HG03095 (cell line): ENCODE results near the gene ZNF385B.

ENCODE experiments used
- ATAC-seq: cut with Tn5 transposase; IDR thresholded peaks from one replicate; pipeline ENCODE4 v1.9.1; 2021; ENCODE audit warnings: moderate library complexity; ENCODE audit not compliant: unreplicated experiment

Gene ZNF385B

DNA sequence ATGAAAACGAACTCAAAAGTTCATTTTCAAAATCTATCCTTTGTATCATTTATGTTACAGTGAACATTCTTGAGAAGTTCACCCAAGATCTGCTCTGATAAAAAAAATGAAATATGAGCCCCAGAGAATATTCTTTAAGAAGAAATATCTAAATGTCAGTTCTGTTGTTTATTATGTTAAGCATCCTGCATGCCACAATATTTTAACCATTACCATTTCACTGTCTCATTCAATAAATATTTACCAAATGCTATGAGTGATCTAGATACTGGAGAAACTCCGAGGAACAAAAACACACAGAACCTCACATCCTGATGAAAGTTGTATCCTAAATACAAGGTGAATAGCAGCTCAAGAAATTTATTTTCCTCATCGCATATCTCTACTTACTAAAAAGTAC lies 170.2 kb downstream of the ZNF385B start:
- no peak for ATAC-seq

DNA sequence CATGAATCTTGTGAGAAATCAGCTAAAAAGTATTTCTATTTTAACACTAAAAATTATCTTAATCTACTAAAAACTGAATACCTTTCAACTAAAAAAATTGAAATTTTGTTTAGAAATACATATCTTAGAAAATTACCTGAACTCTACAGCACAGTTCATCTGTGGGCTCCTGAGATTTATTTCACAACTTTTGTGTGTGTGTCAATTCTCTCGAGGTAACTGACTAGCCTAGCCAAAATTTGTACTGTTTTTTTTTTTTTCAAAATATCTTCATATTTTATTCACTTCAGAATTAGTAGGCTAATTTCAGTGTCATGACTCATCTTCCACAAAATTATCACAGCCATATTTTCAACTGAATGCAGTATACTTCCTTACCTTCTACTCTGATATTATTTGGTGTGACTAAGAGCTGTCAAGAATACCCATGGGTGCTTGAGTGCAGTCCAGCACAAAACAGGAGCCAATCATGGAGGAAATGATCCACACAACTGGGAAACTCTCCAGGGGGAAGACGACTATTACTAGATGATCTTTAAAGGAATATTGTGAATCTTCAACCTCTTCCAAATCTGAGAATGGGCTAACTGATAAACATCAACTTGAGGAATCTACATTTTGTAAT lies 174.6 kb downstream of the ZNF385B start:
- no peak for ATAC-seq

DNA sequence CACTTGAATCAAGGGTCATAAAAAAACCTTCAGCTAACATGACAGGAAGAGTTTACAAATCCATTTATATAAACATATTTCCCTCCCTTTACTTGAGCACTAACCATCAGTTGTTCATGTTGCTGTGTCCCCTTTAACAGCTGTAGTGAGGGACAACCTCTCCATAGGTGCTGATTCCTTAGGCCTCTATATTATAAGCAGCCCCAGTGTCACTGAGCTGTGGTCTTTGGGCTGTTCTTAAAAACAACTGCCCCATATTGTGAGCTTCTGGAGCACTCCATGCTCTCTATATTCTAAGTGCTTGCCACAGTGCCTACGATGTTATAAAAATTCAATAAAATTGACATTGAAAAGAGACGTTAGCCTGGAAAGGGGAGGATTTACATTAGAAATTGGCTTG lies 175.3 kb downstream of the ZNF385B start:
- ATAC-seq = no peak

DNA sequence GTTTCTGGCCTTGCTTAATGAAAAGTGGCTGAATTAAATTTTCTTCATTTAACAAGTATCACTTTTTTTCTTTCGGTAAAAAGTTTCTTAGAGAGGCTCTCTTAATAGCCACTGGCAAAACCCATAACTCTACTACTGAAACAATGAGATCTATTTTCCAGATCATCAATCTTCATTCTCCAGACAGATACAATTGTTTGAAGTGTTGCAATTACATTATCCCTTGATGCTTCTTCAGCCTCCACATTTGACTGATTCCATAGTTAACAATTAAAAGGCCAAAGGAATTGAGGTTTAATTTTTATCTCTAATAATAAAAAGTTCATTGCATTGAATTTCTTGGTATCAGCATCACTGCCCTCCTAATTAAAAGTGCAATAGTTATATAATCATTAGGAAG lies 176.3 kb downstream of the ZNF385B start:
- no peak for ATAC-seq

GRCh38 chr2:179682756-179683155 lies 178.7 kb downstream of the ZNF385B start:
- no peak for ATAC-seq

- ATAC-seq = no peak
These were observed 183.5 kb downstream of the ZNF385B start for GRCh38 chr2:179677746-179678505.

DNA sequence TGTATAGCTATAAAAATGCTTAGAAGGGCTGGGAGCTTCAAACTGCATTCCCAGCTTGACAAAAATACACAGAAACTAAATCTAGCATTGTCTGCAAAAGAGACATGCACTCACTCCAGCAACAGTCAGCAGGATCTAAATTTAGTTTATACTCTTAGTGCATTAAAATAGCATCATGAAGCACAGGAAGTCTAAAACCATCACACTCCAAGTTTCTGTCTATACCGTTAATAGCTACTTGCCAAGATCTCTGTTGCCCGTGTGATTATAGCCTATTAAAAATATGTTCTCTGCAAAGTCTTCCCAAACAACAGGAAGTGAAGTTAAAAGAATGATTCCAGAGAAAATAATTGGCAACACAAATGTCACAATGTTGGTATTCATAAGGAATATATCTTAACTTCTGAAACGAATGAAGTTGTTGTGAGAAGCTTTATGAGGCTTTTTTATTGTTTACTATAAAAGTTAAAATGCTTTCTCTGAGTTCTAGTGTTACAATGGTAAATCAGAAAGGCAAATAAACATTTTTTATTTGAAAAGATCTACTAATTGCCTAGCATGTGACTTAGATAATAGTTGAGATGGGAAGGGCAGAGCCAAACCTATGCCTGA lies 184.2 kb downstream of the ZNF385B start:
- ATAC-seq = no peak

GRCh38 chr2:179675435-179675834 lies 186.0 kb downstream of the ZNF385B start:
- ATAC-seq = no peak

GRCh38 chr2:179671043-179671981 lies 190.1 kb downstream of the ZNF385B start:
- ATAC-seq = no peak

- no peak for ATAC-seq
These were observed 192.2 kb downstream of the ZNF385B start for GRCh38 chr2:179669196-179669595.

- no peak for ATAC-seq
These were observed 196.2 kb downstream of the ZNF385B start for GRCh38 chr2:179664972-179665812.

DNA sequence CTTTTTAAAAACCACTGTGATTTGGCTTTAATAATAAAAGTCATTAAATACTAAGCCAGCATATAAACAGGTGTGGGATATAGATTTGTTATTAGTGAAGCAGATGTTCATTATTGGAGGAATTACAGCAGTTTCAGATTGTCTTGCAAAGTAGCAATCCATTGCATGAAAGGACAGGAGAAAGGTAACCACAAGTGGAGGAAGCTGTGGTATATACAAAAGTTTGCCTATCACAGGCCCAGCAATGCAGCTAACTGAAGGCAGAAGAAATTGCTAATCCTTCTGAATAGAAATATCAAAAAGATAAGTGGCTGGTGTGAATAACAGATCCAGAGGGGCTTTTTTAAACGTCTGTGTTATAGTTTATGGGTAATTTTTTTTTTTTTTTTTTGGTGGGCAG lies 199.4 kb downstream of the ZNF385B start:
- ATAC-seq = no peak

DNA sequence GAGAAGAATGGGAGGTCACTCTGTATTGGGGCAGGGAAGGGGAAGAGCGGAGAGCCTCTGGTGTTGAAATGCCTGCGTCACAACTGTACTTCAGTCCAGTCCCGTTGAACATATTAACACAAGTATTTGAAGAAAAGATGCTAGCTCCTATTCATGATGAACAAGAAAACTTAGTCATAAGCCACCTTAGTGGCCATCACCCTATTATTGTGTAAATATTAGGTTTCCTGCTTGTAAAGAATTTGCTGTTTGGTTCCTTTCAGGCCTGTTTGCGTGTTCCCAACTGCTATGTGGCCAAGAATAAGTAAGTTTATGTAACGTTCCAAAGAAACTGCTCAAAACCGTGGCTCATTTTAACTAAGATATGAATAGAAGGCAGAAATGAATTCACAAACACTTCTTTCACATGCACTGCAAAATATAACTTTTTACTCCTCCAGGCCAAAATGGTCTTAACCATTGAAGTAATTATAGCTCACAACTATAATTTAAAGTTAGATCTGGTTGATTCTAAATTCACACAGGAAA lies 204.3 kb downstream of the ZNF385B start:
- no peak for ATAC-seq

- no peak for ATAC-seq
These were observed 205.8 kb downstream of the ZNF385B start for GRCh38 chr2:179655627-179656026.

DNA sequence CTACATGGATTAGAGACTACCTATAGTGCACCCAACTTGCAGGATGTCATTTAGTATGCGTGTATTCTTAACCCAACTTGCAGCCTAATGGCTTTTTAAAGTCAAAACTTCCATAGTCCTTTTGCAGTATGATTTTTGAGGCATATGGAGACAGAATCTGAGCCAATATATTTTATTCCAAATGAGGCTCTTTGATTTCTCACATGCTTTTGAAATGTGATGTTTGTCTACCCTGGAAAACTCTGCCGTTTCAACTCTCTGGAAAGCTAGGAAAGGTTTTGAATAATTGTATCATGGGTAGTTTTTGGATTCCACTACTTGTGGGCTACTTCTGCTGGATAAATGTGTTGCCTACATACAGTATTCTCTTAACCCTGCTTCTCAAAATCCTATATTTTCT lies 206.6 kb downstream of the ZNF385B start:
- no peak for ATAC-seq

GRCh38 chr2:179652296-179652695 lies 209.1 kb downstream of the ZNF385B start:
- ATAC-seq = no peak

GRCh38 chr2:179650420-179650819 lies 211.0 kb downstream of the ZNF385B start:
- ATAC-seq = no peak

DNA sequence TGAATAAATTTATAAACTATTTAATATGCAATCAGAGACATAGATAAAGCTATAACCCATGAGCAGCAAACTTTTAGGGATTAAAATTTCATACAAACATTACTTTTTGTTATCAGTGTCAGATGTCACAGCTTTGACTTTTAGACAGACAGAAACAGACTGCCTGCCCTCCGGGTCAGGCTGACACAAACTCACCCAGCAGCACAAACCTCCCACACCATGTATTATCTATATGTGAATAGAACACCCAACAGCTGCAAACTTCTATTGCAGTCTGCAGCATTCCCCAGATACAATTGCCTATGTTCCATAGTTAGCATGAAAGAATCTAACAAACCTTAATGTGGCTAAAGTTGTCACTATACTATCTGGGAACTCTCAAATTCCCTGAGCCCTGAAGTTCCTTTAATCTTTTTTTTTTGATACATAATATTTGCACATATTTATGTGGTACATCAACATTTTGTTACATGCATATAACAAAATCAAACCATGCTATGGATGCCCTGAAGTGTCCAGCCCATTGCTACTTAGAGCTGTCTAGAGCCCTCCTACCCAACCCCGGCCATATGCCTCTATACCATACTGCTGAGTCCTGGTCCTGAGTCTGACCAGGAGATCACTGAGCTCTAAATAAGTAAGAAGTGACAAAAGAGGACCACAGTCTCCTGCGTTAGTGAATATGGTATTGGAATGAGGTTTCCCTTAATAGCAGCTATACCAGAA lies 214.4 kb downstream of the ZNF385B start:
- no peak for ATAC-seq

DNA sequence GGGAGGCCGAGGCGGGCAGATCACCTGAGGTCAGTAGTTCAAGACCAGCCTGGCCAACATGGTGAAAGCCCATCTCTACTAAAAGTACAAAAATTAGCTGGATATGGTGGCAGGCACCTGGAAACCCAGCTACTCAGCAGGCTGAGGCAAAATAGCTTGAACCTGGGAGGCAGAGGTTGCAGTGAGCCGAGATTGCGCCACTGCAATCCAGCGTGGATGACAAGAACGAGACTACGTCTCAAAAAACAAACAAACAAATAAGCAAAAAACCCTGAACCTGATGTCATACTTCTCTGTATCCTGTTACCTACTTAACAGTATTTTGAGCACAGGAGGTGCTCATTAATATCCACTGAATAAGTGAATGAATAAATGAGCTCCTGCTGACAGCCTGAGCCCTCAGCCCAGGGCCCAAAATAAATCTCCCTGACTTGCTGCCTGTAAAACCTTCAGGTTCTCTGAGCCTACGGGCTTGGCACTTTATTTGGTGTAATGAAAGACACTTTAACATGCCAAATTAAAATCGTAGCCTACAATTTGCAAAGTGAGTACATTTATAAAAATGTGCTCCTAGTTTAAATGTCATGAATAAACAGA lies 215.1 kb downstream of the ZNF385B start:
- no peak for ATAC-seq
